ENCODE data around the gene CNOT1.
"Not testable (repeated sequence)": the region's sequence is repeated elsewhere in the genome, so short reads cannot be mapped to it uniquely, and the experiment has no call there.

CNOT1 gene

DNA sequence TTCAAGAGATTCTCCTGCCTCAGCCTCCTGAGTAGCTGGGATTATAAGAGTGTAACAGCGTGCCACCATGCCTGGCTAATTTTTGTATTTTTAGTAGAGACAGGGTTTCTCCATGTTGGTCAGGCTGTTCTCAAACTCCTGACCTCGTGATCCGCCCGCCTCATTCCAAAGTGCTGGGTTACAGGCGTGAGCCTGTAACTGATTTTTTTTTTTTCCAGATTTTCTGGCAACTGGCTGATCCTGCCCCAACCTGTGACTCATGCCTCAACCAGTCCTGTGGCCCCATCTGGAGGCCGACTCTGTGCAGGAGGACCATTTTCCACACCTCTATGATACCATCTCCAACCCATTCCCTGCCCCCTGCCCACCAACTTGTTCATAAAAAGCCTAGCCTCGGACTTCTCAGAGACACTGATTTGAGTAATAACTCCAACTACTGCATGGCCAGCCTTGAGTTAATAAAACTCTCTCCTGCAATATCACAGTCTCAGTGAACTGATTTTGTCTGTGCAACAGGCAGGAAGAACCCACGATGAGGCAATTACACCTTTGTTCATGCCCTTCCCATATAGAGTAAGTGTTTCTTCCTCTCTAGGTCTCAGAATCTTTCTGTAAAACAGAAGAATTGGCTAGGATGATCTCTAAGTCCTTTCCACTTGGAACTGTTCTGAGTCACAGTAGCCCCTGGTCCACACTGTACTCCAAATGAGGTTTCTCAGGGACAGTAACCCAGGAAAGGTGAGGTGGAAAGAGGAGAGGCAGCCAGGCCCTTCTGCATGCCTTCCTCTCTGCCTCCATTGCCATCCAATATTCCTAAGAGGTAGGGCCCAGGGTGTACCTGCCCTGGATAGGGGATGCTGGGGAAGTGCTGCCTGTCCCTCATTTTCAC is 8.8 kb upstream of the CNOT1 start:
- peak; percentile 51 for DNase-seq (ENCODE audit: low spot score)

- not testable (repeated sequence) for DNase-seq (ENCODE audit: low spot score)
Observed at GRCh38 chr16:58637021-58637420, 7.4 kb upstream of the CNOT1 start.

DNA sequence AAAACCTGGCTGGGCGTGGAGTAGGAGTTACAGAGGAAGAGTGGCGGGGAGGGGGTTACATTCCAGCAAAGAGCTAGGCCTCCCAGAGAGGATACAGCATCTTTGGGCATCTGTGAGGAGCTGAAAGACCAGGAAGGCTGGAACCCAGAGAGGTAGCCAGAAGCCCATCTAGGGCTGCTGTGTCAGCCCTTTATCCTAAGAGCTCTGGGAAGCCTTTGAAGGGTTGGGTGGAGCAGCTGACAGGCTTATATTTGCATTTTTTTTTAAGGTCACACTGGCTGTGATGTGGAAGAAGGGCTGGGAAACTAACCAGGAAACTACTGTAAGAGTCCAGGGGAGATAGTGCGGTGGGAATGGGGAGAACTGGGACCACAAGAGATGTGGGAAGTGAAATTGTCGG is 6.8 kb upstream of the CNOT1 start:
- no peak for DNase-seq (ENCODE audit: low spot score)

- no peak for DNase-seq (ENCODE audit: low spot score)
Observed at GRCh38 chr16:58635502-58635901, 5.9 kb upstream of the CNOT1 start.

- DNase-seq (ENCODE audit: low spot score) = no peak
Observed at GRCh38 chr16:58634265-58634802, 4.7 kb upstream of the CNOT1 start.

DNA sequence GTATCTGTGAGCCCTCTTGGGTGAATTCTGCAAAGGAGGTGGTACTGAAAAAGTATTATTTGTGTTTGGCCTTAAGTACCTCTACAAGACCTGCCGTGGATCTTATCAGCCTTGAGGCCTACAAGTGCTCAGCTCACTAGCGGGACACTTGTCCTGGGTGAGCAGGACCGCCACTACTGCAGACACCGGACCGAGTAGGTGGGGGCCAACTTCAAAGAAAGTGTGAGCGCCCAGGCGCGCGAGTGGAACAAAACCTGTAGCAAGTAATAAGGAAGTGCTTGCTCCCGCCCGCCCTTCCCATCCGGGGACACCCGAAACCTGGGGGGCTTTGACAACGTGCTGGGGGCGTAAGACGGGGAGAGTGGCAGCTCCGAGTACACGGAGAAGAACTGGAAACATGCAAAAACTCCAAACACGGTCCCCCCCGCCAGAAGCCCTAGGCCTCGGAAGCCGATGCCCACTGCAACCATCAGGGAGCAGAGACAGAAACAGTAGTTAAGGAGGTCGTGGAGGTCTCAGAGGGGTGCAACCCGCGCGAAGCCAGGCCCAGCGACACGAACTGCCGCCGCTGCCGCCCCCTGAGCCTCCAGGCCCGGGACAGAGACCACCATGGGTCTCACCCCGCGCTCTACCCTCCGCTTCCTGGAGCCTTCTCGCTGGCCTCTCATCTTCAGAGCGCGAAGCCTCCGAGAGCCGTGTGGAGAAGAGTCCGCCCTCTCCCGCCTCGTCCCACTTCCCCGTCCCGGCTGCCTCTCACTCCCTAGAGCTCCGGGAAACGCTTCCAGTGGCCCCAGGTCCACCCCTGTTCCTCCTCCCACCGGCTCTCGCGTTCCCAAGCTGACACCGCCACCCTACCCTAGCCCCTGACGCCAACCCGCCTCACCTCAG is 537 bp downstream of the CNOT1 start:
- DNase-seq (ENCODE audit: low spot score) = peak; percentile 61

- no peak for DNase-seq (ENCODE audit: low spot score)
Observed at GRCh38 chr16:58624209-58624608, 5.4 kb downstream of the CNOT1 start.

- DNase-seq (ENCODE audit: low spot score) = no peak
Observed at GRCh38 chr16:58620396-58620795, 9.2 kb downstream of the CNOT1 start.

GRCh38 chr16:58615280-58615679 is 14.3 kb downstream of the CNOT1 start:
- no peak for DNase-seq (ENCODE audit: low spot score)

DNA sequence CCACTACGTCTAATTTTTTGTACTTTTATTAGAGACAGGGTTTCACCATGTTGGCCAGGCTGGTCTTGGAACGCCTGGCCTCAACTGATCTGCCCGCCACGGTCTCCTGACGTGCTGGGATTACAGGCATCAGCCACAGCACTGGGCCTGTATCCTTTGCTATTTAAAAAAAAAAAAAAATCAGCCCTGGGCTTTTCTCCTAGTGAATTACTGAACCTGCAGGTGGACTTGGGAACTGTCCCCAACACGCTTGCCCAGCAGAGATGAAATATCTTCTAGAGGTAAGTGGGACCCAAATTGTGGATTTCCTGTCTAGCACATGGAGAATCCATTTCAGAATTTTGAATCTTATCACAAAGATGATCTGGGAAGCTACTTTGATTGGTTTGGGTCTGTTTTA is 14.8 kb downstream of the CNOT1 start:
- no peak for DNase-seq (ENCODE audit: low spot score)

- no peak for DNase-seq (ENCODE audit: low spot score)
Observed at GRCh38 chr16:58614212-58614611, 15.4 kb downstream of the CNOT1 start.

DNA sequence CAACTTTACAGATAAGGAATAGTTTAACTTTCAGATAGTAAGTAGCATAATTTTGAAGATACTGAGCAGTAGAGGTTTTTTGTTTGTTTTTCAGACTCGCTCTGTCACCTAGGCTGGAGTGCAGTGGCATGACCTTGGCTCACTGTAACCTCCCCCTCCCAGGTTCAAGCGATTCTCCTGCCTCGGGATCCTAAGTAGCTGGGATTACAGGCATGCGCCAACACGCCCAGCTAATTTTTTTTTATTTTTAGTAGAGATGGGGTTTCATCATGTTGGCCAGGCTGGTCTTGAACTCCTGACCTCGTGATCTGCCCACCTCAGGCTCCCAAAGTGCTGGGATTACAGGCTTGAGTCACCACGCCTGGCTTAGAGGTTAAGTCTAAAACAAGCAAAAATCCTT is 16.7 kb downstream of the CNOT1 start:
- not testable (repeated sequence) for DNase-seq (ENCODE audit: low spot score)

DNA sequence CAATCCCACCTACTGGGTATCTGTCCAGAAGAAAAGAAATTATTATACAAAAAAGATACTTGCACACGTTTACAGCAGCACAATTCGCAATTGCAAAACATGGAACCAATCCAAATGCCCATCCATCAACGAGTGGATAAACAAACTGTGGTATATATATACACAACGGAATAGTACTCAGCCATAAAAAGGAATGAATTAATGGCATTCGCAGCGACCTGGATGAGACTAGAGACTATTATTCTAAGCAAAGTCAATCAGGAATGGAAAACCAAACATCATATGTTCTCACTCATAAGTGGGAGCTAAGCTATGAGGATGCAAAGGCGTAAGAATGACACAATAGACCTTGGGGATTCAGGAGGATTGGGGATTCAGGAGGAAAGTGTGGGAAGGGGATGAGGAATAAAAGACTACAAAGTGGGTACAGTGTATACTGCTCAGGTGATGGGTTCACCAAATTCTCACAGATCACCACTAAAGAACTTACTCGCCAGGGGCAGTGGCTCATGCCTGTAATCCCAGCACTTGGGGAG is 21.0 kb downstream of the CNOT1 start:
- no peak for DNase-seq (ENCODE audit: low spot score)

GRCh38 chr16:58605562-58605961 is 24.1 kb downstream of the CNOT1 start:
- no peak for DNase-seq (ENCODE audit: low spot score)

GRCh38 chr16:58591083-58591482 is 38.5 kb downstream of the CNOT1 start:
- no peak for DNase-seq (ENCODE audit: low spot score)

GRCh38 chr16:58589326-58589905 is 40.2 kb downstream of the CNOT1 start:
- no peak for DNase-seq (ENCODE audit: low spot score)

DNA sequence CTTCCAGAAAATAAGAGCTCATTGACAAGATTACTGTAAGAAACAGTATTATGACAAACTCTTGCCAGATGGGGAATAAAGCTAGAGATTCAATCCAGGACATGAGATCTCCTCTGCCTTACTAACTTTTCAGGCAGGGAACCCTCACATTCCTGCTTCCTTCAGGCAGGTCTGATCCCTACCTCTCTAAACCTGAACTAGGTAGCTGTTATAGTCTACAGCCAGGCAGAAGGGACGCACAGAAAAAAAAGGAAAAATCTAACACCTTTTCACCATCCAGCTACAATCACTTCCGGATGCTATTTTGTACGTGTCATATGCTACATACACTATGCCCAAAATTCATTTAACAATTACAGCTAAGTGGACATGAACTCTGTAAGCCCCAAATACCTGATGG is 41.2 kb downstream of the CNOT1 start:
- no peak for DNase-seq (ENCODE audit: low spot score)

GRCh38 chr16:58586340-58587030 is 43.1 kb downstream of the CNOT1 start:
- no peak for DNase-seq (ENCODE audit: low spot score)

GRCh38 chr16:58584831-58585505 is 44.7 kb downstream of the CNOT1 start:
- DNase-seq (ENCODE audit: low spot score) = no peak

GRCh38 chr16:58582971-58583765 is 46.5 kb downstream of the CNOT1 start:
- no peak for DNase-seq (ENCODE audit: low spot score)

Data from ecto neural progenitor cell (in vitro differentiated cells).